Measurements from ENCODE around the gene SREBF2. TPM values are rescaled to one million over a fixed set of nuclear protein-coding genes. Genes with fewer than 3 reads are reported as not detected.
"Not testable (repeated sequence)": the region's sequence is repeated elsewhere in the genome, so short reads cannot be mapped to it uniquely, and the experiment has no call there.

SREBF2 gene
- total RNA-seq, 2 experiments from 2014 or later, result 131 to 137 TPM

- Mint-ChIP-seq H3K4me3 (peak overlapping the region; percentile 36), H3K36me3 (peaks cover 32% of the 10 kb centered on the region), H3K27me3 (no peaks in the 10 kb centered on the region), H3K27ac (peak overlapping the region; percentile 99), H3K9me3 (no peaks in the 10 kb centered on the region), H3K4me1 (ENCODE audit: low read depth) (peaks cover 66% of the 10 kb centered on the region)
- POLR2A ChIA-PET, result interaction anchor here (0.9 to 4.3 kb wide), 8 partner anchors 11 to 217 kb away, joined by 4 to 69 read pairs (median 27); partner anchors contain the start of genes CCDC134, SMDT1 and SREBF2
- CTCF ChIA-PET, result interaction anchor here (1.0 to 2.8 kb wide), 7 partner anchors 10 to 166 kb away, joined by 3 to 29 read pairs (median 15); partner anchors contain the start of genes CENPM and SREBF2
- DNase-seq, result no peak
- intact Hi-C loops (cut with micrococcal nuclease), result no loop called here
These were observed 30.6 kb downstream of the SREBF2 start for GRCh38 chr22:41863472-41863871.

DNA sequence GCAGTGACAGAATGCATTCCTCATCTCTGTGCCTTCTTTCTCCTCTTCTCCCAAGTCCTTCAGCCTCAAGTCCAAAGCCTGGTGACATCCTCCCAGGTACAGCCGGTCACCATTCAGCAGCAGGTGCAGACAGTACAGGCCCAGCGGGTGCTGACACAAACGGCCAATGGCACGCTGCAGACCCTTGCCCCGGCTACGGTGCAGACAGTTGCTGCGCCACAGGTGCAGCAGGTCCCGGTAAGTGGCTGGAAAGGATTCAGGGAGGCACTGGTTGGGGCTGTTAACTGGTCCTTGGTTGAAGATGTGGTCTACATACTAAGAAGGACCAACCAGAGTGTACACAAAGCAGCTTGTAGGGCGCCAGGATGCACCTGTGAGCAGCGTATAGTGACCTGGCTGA, 35.7 kb downstream of the SREBF2 start:
- ChIA-PET POLR2A (no interaction called here), CTCF (no interaction called here)
- DNase-seq, result no peak
- Mint-ChIP-seq H3K36me3 (peaks cover 50% of the 10 kb centered on the region), H3K27ac (no peak overlapping the region), H3K9me3 (no peaks in the 10 kb centered on the region), H3K4me3 (no peak overlapping the region), H3K4me1 (ENCODE audit: low read depth) (peaks cover 38% of the 10 kb centered on the region), H3K27me3 (no peaks in the 10 kb centered on the region)
- intact Hi-C loops (cut with micrococcal nuclease), result no loop called here

GRCh38 chr22:41870081-41870480, 37.2 kb downstream of the SREBF2 start:
- Mint-ChIP-seq H3K4me1 (ENCODE audit: low read depth) (peaks cover 45% of the 10 kb centered on the region), H3K36me3 (peaks cover 57% of the 10 kb centered on the region)
- H3K27me3 Mint-ChIP-seq; H3K4me3 Mint-ChIP-seq; POLR2A ChIA-PET; CTCF ChIA-PET; intact Hi-C loops (cut with micrococcal nuclease); DNase-seq; H3K9me3 Mint-ChIP-seq; H3K27ac Mint-ChIP-seq: not testable (repeated sequence)

DNA sequence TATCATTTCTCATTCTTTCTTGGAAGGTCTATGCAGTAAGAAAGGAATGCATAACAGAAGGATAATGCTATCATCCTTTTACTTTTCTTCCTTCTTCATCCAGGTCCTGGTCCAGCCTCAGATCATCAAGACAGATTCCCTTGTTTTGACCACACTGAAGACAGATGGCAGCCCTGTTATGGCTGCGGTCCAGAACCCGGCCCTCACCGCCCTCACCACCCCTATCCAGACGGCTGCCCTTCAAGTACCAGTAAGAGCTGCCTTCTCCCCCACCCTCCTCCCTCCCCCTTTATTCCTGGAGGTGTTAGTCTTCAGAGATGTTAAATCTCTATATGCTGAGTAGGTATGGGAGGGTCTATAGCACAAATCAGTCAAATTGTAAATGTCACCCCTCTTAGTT, 37.9 kb downstream of the SREBF2 start:
- POLR2A ChIA-PET, result no interaction called here
- no peaks in the 10 kb centered on the region for H3K27me3 Mint-ChIP-seq
- no peak overlapping the region for H3K27ac Mint-ChIP-seq
- CTCF ChIA-PET, result no interaction called here
- peaks cover 58% of the 10 kb centered on the region for H3K36me3 Mint-ChIP-seq
- H3K9me3 Mint-ChIP-seq, result no peaks in the 10 kb centered on the region
- intact Hi-C loops (cut with micrococcal nuclease), result no loop called here
- peaks cover 45% of the 10 kb centered on the region for H3K4me1 Mint-ChIP-seq (ENCODE audit: low read depth)
- no peak overlapping the region for H3K4me3 Mint-ChIP-seq
- DNase-seq, result no peak

DNA sequence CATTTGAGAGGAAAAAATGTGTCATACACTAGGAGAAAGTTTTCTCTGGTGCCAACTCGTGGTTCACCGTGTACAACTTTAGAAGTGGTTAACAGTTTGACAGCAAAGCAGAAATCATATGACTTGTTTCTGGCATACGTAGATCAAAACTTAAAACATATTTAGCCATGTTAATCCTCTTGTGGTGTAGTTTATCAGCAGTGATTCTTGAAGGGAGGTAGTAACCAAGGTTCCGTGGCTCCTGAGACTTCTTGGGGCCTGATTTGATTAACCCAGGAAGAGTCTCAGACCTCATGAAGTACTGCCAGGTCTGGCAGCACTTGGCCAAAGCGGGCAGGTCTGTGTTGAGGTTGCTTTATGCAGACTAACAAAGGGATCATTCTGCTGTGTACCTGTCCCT, 40.5 kb downstream of the SREBF2 start:
- intact Hi-C loops (cut with micrococcal nuclease), result loop anchor here (1.0 to 2.0 kb wide), 4 partner anchors 11 to 67 kb away; no protein-coding TSS in a partner anchor
- H3K4me1 Mint-ChIP-seq (ENCODE audit: low read depth), result peaks cover 61% of the 10 kb centered on the region
- H3K4me3 Mint-ChIP-seq, result peak overlapping the region; percentile 58
- peaks cover 59% of the 10 kb centered on the region for H3K36me3 Mint-ChIP-seq
- DNase-seq, result peak; percentile 58
- no peaks in the 10 kb centered on the region for H3K9me3 Mint-ChIP-seq
- POLR2A ChIA-PET, result interaction anchor here (0.6 to 6.1 kb wide), 7 partner anchors 10 to 254 kb away, joined by 3 to 69 read pairs (median 10); partner anchors contain the start of gene SREBF2
- H3K27me3 Mint-ChIP-seq, result no peaks in the 10 kb centered on the region
- peak overlapping the region; percentile 92 for H3K27ac Mint-ChIP-seq
- CTCF ChIA-PET, result interaction anchor here (0.8 to 3.2 kb wide), 7 partner anchors 9 to 176 kb away, joined by 3 to 29 read pairs (median 6); no protein-coding TSS in a partner anchor

DNA sequence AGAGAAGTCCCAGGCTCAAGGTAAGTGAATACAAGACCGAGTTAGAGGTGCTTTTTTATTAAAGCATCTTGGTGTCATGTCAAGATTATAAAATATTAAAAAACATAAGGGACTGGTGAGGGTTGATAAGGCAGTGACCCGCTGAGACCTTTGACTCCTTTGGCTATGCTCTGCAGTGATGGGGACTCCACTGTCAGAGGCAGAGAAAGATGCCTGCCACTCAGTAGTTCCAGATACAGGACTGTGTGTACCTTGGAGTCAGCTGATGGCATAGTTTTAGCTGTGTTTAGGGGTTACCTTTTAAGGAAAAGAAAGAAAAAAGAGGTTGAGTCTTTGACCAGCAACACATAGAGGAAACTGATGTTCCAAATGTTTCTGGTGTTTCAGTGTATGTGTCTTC, 41.2 kb downstream of the SREBF2 start:
- Mint-ChIP-seq H3K9me3 (no peaks in the 10 kb centered on the region), H3K4me1 (ENCODE audit: low read depth) (peaks cover 61% of the 10 kb centered on the region), H3K36me3 (peaks cover 61% of the 10 kb centered on the region), H3K27ac (peak overlapping the region; percentile 49), H3K4me3 (no peak overlapping the region), H3K27me3 (no peaks in the 10 kb centered on the region)
- ChIA-PET CTCF (interaction anchor here (1.3 to 3.2 kb wide), 3 partner anchors 11 to 176 kb away, joined by 3 to 29 read pairs (median 5); no protein-coding TSS in a partner anchor), POLR2A (interaction anchor here (0.7 to 6.1 kb wide), 2 partner anchors 10 to 29 kb away, joined by 3 to 69 read pairs; no protein-coding TSS in a partner anchor)
- no peak for DNase-seq
- intact Hi-C loops (cut with micrococcal nuclease), result loop anchor here (1.0 kb wide), 1 partner anchor 39 kb away; no protein-coding TSS in a partner anchor

GRCh38 chr22:41875531-41876270, 42.8 kb downstream of the SREBF2 start:
- Mint-ChIP-seq H3K4me1 (ENCODE audit: low read depth) (peaks cover 61% of the 10 kb centered on the region), H3K4me3 (no peak overlapping the region), H3K27ac (peak overlapping the region; percentile 80), H3K36me3 (peaks cover 61% of the 10 kb centered on the region), H3K9me3 (no peaks in the 10 kb centered on the region), H3K27me3 (no peaks in the 10 kb centered on the region)
- intact Hi-C loops (cut with micrococcal nuclease), result no loop called here
- ChIA-PET CTCF (interaction anchor here (1.0 to 2.0 kb wide), 7 partner anchors 17 to 178 kb away, joined by 3 to 7 read pairs (median 4); partner anchors contain the start of gene SREBF2), POLR2A (interaction anchor here (1.1 to 6.1 kb wide), 3 partner anchors 12 to 19 kb away, joined by 3 to 69 read pairs (median 3); no protein-coding TSS in a partner anchor)
- no peak for DNase-seq

- Mint-ChIP-seq H3K27me3 (no peaks in the 10 kb centered on the region), H3K36me3 (peaks cover 60% of the 10 kb centered on the region), H3K9me3 (no peaks in the 10 kb centered on the region), H3K27ac (peak overlapping the region; percentile 80), H3K4me3 (no peak overlapping the region), H3K4me1 (ENCODE audit: low read depth) (peaks cover 58% of the 10 kb centered on the region)
- DNase-seq, result no peak
- CTCF ChIA-PET, result interaction anchor here (1.0 to 1.5 kb wide), 4 partner anchors 17 to 65 kb away, joined by 3 to 7 read pairs (median 4); partner anchors contain the start of gene SREBF2
- POLR2A ChIA-PET, result interaction anchor here (1.1 to 6.1 kb wide), 3 partner anchors 13 to 18 kb away, joined by 3 to 69 read pairs (median 3); no protein-coding TSS in a partner anchor
- intact Hi-C loops (cut with micrococcal nuclease), result no loop called here
These were observed 43.4 kb downstream of the SREBF2 start for GRCh38 chr22:41876275-41876674.

GRCh38 chr22:41876675-41877074, 43.8 kb downstream of the SREBF2 start:
- intact Hi-C loops (cut with micrococcal nuclease), result no loop called here
- ChIA-PET CTCF (interaction anchor here (1.0 to 1.5 kb wide), 3 partner anchors 18 to 43 kb away, joined by 3 to 7 read pairs (median 4); partner anchors contain the start of gene SREBF2), POLR2A (interaction anchor here (1.3 to 6.1 kb wide), 2 partner anchors 13 to 18 kb away, joined by 3 to 69 read pairs; no protein-coding TSS in a partner anchor)
- Mint-ChIP-seq H3K36me3 (peaks cover 63% of the 10 kb centered on the region), H3K4me3 (no peak overlapping the region), H3K27me3 (no peaks in the 10 kb centered on the region), H3K9me3 (no peaks in the 10 kb centered on the region), H3K27ac (peak overlapping the region; percentile 80), H3K4me1 (ENCODE audit: low read depth) (peaks cover 56% of the 10 kb centered on the region)
- DNase-seq, result peak; percentile 34

DNA sequence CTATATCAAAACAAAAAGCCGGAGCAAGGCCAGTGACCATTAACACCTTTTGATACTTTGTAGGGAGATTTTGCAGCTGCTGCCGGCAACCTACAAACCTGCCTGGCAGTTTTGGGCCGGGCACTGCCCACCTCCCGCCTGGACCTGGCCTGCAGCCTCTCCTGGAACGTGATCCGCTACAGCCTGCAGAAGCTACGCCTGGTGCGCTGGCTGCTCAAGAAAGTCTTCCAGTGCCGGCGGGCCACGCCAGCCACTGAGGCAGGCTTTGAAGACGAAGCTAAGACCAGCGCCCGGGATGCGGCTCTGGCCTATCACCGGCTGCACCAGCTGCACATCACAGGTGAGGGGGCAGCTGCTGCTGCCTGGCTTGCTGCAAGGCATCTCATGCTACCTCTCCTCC, 47.7 kb downstream of the SREBF2 start:
- Mint-ChIP-seq H3K36me3 (peaks cover 77% of the 10 kb centered on the region), H3K27ac (no peak overlapping the region), H3K27me3 (no peaks in the 10 kb centered on the region), H3K4me3 (no peak overlapping the region), H3K4me1 (ENCODE audit: low read depth) (peaks cover 26% of the 10 kb centered on the region), H3K9me3 (no peaks in the 10 kb centered on the region)
- intact Hi-C loops (cut with micrococcal nuclease), result no loop called here
- no peak for DNase-seq
- CTCF ChIA-PET, result interaction anchor here (0.8 to 1.1 kb wide), 2 partner anchors 18 to 45 kb away, joined by 3 read pairs; no protein-coding TSS in a partner anchor
- POLR2A ChIA-PET, result interaction anchor here (1.6 kb wide), 1 partner anchor 81 kb away, joined by 3 read pairs; no protein-coding TSS in a partner anchor

DNA sequence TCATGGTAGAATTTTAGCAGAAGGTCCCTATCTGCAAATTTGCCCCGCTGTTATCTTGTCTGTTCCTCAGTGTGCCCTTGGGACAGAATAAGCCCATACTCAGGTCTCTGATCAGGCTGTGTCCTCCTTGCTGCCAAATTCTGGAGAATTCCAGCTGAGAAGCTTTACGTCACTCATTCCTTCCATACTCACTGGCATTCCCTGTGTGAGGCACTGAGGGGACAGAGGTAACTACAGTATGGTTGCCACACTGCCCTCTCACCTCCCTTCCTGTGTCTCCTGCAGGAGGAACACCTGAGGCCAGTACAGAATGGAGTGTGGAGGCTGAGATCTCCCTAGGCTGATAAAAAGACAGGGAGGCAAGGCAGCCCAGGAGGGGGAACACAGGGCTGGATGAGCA, 50.5 kb downstream of the SREBF2 start:
- no peak overlapping the region for H3K27ac Mint-ChIP-seq
- CTCF ChIA-PET, result interaction anchor here (1.0 to 1.5 kb wide), 2 partner anchors 11 to 42 kb away, joined by 3 to 4 read pairs; no protein-coding TSS in a partner anchor

GRCh38 chr22:41885116-41885515, 52.2 kb downstream of the SREBF2 start:
- peaks cover 82% of the 10 kb centered on the region for H3K36me3 Mint-ChIP-seq
- H3K27me3 Mint-ChIP-seq, result no peaks in the 10 kb centered on the region
- ChIA-PET POLR2A (no interaction called here), CTCF (interaction anchor here (1.4 kb wide), 1 partner anchor 187 kb away, joined by 3 read pairs; no protein-coding TSS in a partner anchor)
- DNase-seq, result no peak
- no peak overlapping the region for H3K4me3 Mint-ChIP-seq
- no peaks in the 10 kb centered on the region for H3K4me1 Mint-ChIP-seq (ENCODE audit: low read depth)
- H3K27ac Mint-ChIP-seq, result no peak overlapping the region
- intact Hi-C loops (cut with micrococcal nuclease), result no loop called here
- no peaks in the 10 kb centered on the region for H3K9me3 Mint-ChIP-seq

More for the DNA sequence above, 50.5 kb downstream of the SREBF2 start:
- POLR2A ChIA-PET, result no interaction called here
- H3K4me1 Mint-ChIP-seq (ENCODE audit: low read depth), result no peaks in the 10 kb centered on the region
- no peaks in the 10 kb centered on the region for H3K9me3 Mint-ChIP-seq
- DNase-seq, result no peak
- intact Hi-C loops (cut with micrococcal nuclease), result no loop called here
- peaks cover 81% of the 10 kb centered on the region for H3K36me3 Mint-ChIP-seq
- no peaks in the 10 kb centered on the region for H3K27me3 Mint-ChIP-seq
- no peak overlapping the region for H3K4me3 Mint-ChIP-seq
